ENCODE results near the gene ESRRG.
A peak's percentile ranks its signal among the peaks of the same experiment; 100 is the strongest.

Gene ESRRG

GRCh38 chr1:216523043-216523442 is 200.2 kb downstream of the ESRRG start (continued):
- no peak for TF ChIP-seq PATZ1 (CRISPR knock-in tag; IDR thresholded peaks at IDR 0.05; ENCODE audit: borderline replicate concordance)
- no peak for TF ChIP-seq ZNF70 (CRISPR knock-in tag; IDR thresholded peaks at IDR 0.05)
- no peak for TF ChIP-seq ZNF565 (CRISPR knock-in tag; conservative IDR thresholded peaks at IDR 0.05; ENCODE audit: low read depth)
- TF ChIP-seq OSR1 (CRISPR knock-in tag; IDR thresholded peaks at IDR 0.05) = no peak
- no peak for TF ChIP-seq ISL1 (CRISPR knock-in tag; IDR thresholded peaks at IDR 0.05)
- no peak for TF ChIP-seq ZFP30 (CRISPR knock-in tag; IDR thresholded peaks at IDR 0.05)
- TF ChIP-seq BACH2 (CRISPR knock-in tag; IDR thresholded peaks at IDR 0.05; ENCODE audit: borderline replicate concordance) = no peak
- TF ChIP-seq, protein P1, sequence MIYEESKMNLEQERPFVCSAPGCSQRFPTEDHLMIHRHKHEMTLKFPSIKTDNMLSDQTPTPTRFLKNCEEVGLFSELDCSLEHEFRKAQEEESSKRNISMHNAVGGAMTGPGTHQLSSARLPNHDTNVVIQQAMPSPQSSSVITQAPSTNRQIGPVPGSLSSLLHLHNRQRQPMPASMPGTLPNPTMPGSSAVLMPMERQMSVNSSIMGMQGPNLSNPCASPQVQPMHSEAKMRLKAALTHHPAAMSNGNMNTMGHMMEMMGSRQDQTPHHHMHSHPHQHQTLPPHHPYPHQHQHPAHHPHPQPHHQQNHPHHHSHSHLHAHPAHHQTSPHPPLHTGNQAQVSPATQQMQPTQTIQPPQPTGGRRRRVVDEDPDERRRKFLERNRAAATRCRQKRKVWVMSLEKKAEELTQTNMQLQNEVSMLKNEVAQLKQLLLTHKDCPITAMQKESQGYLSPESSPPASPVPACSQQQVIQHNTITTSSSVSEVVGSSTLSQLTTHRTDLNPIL (CRISPR knock-in tag; IDR thresholded peaks at IDR 0.05; ENCODE audit: low read depth) = no peak
- no peak for TF ChIP-seq RARB (CRISPR knock-in tag; IDR thresholded peaks at IDR 0.05)
- no peak for TF ChIP-seq ESRRG (CRISPR knock-in tag; IDR thresholded peaks at IDR 0.05)
- TF ChIP-seq, protein P2, sequence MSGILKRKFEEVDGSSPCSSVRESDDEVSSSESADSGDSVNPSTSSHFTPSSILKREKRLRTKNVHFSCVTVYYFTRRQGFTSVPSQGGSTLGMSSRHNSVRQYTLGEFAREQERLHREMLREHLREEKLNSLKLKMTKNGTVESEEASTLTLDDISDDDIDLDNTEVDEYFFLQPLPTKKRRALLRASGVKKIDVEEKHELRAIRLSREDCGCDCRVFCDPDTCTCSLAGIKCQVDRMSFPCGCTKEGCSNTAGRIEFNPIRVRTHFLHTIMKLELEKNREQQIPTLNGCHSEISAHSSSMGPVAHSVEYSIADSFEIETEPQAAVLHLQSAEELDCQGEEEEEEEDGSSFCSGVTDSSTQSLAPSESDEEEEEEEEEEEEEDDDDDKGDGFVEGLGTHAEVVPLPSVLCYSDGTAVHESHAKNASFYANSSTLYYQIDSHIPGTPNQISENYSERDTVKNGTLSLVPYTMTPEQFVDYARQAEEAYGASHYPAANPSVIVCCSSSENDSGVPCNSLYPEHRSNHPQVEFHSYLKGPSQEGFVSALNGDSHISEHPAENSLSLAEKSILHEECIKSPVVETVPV (CRISPR knock-in tag; IDR thresholded peaks at IDR 0.05) = no peak

GRCh38 chr1:216521477-216521876 is 201.8 kb downstream of the ESRRG start:
- no peak for ATAC-seq
- TF ChIP-seq, protein P1 (CRISPR knock-in tag; IDR thresholded peaks at IDR 0.05; ENCODE audit: low read depth) = no peak
- TF ChIP-seq GLIS3 (CRISPR knock-in tag; IDR thresholded peaks at IDR 0.05) (no peak), SNAI2 (CRISPR knock-in tag; IDR thresholded peaks at IDR 0.05) (no peak), TCF4 (CRISPR knock-in tag; IDR thresholded peaks at IDR 0.05; ENCODE audit: borderline replicate concordance) (peak; percentile 51; the same call in 1 of the 2 replicates), ISL1 (CRISPR knock-in tag; IDR thresholded peaks at IDR 0.05) (no peak), PATZ1 (CRISPR knock-in tag; IDR thresholded peaks at IDR 0.05; ENCODE audit: borderline replicate concordance) (no peak), ZNF70 (CRISPR knock-in tag; IDR thresholded peaks at IDR 0.05) (no peak), ESRRG (CRISPR knock-in tag; IDR thresholded peaks at IDR 0.05) (no peak)
- TF ChIP-seq, protein P3, sequence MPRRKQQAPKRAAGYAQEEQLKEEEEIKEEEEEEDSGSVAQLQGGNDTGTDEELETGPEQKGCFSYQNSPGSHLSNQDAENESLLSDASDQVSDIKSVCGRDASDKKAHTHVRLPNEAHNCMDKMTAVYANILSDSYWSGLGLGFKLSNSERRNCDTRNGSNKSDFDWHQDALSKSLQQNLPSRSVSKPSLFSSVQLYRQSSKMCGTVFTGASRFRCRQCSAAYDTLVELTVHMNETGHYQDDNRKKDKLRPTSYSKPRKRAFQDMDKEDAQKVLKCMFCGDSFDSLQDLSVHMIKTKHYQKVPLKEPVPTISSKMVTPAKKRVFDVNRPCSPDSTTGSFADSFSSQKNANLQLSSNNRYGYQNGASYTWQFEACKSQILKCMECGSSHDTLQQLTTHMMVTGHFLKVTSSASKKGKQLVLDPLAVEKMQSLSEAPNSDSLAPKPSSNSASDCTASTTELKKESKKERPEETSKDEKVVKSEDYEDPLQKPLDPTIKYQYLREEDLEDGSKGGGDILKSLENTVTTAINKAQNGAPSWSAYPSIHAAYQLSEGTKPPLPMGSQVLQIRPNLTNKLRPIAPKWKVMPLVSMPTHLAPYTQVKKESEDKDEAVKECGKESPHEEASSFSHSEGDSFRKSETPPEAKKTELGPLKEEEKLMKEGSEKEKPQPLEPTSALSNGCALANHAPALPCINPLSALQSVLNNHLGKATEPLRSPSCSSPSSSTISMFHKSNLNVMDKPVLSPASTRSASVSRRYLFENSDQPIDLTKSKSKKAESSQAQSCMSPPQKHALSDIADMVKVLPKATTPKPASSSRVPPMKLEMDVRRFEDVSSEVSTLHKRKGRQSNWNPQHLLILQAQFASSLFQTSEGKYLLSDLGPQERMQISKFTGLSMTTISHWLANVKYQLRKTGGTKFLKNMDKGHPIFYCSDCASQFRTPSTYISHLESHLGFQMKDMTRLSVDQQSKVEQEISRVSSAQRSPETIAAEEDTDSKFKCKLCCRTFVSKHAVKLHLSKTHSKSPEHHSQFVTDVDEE (CRISPR knock-in tag; IDR thresholded peaks at IDR 0.05) = no peak; the same call in 1 of the 2 replicates

DNA sequence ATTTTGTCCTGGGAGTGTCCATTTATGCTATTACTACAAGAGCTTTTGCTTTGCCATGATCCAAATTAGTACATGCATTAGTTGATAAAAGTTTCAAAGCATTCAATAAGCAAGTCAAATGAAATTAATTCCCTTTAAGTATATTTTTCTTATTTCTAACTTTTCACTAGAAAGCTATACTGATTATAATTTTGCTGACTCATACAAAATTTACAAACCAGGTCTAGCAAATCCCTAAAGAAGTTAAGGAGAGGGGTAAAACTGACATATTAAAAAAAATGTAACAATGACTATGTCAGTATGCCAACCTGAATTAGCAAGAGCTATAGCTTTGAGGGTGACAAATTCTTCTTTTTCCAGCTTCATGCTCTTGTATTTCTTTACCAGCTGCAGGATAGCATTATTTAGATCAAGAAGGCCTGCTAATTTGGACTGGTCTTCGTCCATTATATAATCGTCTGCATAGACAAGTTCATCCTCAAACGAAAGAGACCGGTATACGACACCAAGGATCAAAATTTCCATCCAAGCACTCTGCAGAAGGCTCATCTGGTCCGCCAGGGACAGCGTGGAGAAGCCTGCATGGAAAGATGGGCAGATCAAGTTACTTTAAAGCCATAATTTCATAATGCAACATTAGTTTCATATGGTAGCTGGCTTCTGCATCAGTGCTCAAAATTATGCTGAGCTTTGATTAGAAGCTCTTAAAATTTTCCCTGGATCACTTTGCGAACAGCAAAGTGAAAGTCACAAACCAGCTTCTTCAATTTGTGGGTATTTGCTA is 204.2 kb downstream of the ESRRG start:
- peak; percentile 95 for ATAC-seq
- TF ChIP-seq BACH2 (CRISPR knock-in tag; IDR thresholded peaks at IDR 0.05; ENCODE audit: borderline replicate concordance) = 0 out of 2 replicates have a peak, but pooled peaks have one; percentile 53
- TF ChIP-seq ZNF565 (CRISPR knock-in tag; conservative IDR thresholded peaks at IDR 0.05; ENCODE audit: low read depth) = no peak
- TF ChIP-seq, protein P3 (CRISPR knock-in tag; IDR thresholded peaks at IDR 0.05) = peak; percentile 76
- peak; percentile 48; the same call in 1 of the 2 replicates for TF ChIP-seq TCF4 (CRISPR knock-in tag; IDR thresholded peaks at IDR 0.05; ENCODE audit: borderline replicate concordance)
- no peak for TF ChIP-seq ZNF70 (CRISPR knock-in tag; IDR thresholded peaks at IDR 0.05)
- TF ChIP-seq, protein P1 (CRISPR knock-in tag; IDR thresholded peaks at IDR 0.05; ENCODE audit: low read depth) = no peak

Measured in SK-N-SH treated with all-trans-retinoic acid at 6 μM for 48 hours (cell line).